AG20443 (cell line): Measurements from ENCODE around the gene KIF2C.
"Not testable (repeated sequence)": the region's sequence is repeated elsewhere in the genome, so short reads cannot be mapped to it uniquely, and the experiment has no call there.

ENCODE experiments used
- DNase-seq: peaks from one replicate; pipeline ENCODE4 v3.0.0; 2012; ENCODE audit warnings: low spot score, mixed read lengths

The KIF2C gene

GRCh38 chr1:44719318-44719717 is 20.3 kb upstream of the KIF2C start:
- no peak for DNase-seq

GRCh38 chr1:44720281-44720680 is 19.4 kb upstream of the KIF2C start:
- no peak for DNase-seq

- DNase-seq, result peak; percentile 56
Measured at GRCh38 chr1:44721485-44722361, 17.9 kb upstream of the KIF2C start.

GRCh38 chr1:44723064-44723463 is 16.6 kb upstream of the KIF2C start:
- no peak for DNase-seq

- DNase-seq, result no peak
Measured at GRCh38 chr1:44723496-44724295, 15.9 kb upstream of the KIF2C start.

- no peak for DNase-seq
Measured at GRCh38 chr1:44724296-44724954, 15.2 kb upstream of the KIF2C start.

GRCh38 chr1:44724955-44725698 is 14.5 kb upstream of the KIF2C start:
- no peak for DNase-seq

GRCh38 chr1:44730741-44731512 is 8.7 kb upstream of the KIF2C start, which contains the start of gene RNU5D-1:
TSS of gene RNU5D-1 (minus strand) at chr1:44731170.
- DNase-seq, result peak; percentile 90

GRCh38 chr1:44733365-44733764 is 6.3 kb upstream of the KIF2C start:
- peak; percentile 64 for DNase-seq

- no peak for DNase-seq
Measured at GRCh38 chr1:44733784-44734183, 5.9 kb upstream of the KIF2C start.

- no peak for DNase-seq
Measured at GRCh38 chr1:44735992-44736391, 3.6 kb upstream of the KIF2C start.

- not testable (repeated sequence) for DNase-seq
Measured at GRCh38 chr1:44738953-44739306, 707 bp upstream of the KIF2C start.

- DNase-seq, result no peak
Measured at GRCh38 chr1:44740179-44740617, 561 bp downstream of the KIF2C start.

GRCh38 chr1:44743211-44743610 is 3.6 kb downstream of the KIF2C start:
- DNase-seq, result no peak

GRCh38 chr1:44747878-44748277 is 8.2 kb downstream of the KIF2C start:
- DNase-seq, result no peak

- DNase-seq, result no peak
Measured at GRCh38 chr1:44757420-44757819, 17.8 kb downstream of the KIF2C start.

- DNase-seq, result no peak
Measured at GRCh38 chr1:44759077-44759476, 19.4 kb downstream of the KIF2C start.

GRCh38 chr1:44760876-44761275 is 21.2 kb downstream of the KIF2C start:
- DNase-seq, result no peak

- DNase-seq, result not testable (repeated sequence)
Measured at GRCh38 chr1:44766421-44766820, 26.8 kb downstream of the KIF2C start.

GRCh38 chr1:44775078-44775929 is 35.7 kb downstream of the KIF2C start, which contains the start of gene RPS8:
TSS of gene RPS8 (plus strand) at chr1:44775540. CDS start at chr1:44775597, 57 bp downstream.
- DNase-seq, result peak; percentile 91
